SK-N-SH (cell line): ENCODE measurements around the gene NSUN7. TPM values are rescaled to one million over a fixed set of nuclear protein-coding genes. Genes with fewer than 3 reads are reported as not detected.

Experiments
- CTCF ChIA-PET: fragments of 300-600, 350-600 bp; formaldehyde crosslinking; extraction: SDS; loops from one replicate; lab custom pipeline; 2021; lab: Yijun Ruan, JAX
- POLR2A ChIA-PET: fragments of 350-600 bp; sonication (Branson Sonifier 250); formaldehyde crosslinking; extraction: SDS; loops from one replicate; lab custom pipeline; 2020; ENCODE audit warnings: antibody characterized with exemption, inconsistent platforms; lab: Yijun Ruan, JAX
- DNase-seq: peaks from one replicate; pipeline ENCODE4 v3.0.0; 2012
- H2AFZ ChIP-seq: fragments of 200-600 bp; sonication (generic); 2 replicates; pipeline ENCODE4 v1.8.1; 2016; ENCODE audit warnings: antibody characterized with exemption, mild to moderate bottlenecking, low read depth
- H3F3A ChIP-seq: fragments of 200-600 bp; sonication (generic); replicated peaks from 2 replicates; pipeline ENCODE3; 2016; ENCODE audit warnings: antibody characterized with exemption, mild to moderate bottlenecking; ENCODE audit not compliant: insufficient read depth
- H3K27ac ChIP-seq, 2 experiments: fragments of 200-500 bp in 1 of 2; fragments of 200-600 bp in 1 of 2; sonication (Bioruptor generic) in 1 of 2; sonication (generic), shearing (Covaris generic) in 1 of 2; 2 replicates each; pipeline versions ENCODE4 v1.5.1 to v1.6.1; 2014 to 2016; ENCODE audit warnings: low read depth in 2 of 2, inconsistent platforms in 1 of 2, low read length in 1 of 2, mild to moderate bottlenecking in 1 of 2, mixed read lengths in 1 of 2
- H3K27me3 ChIP-seq: fragments of 200-600 bp; sonication (generic), shearing (Covaris generic); 2 replicates; pipeline ENCODE4 v1.6.1; 2016; ENCODE audit warnings: mixed run types; ENCODE audit not compliant: insufficient read depth
- H3K36me3 ChIP-seq, 2 experiments: fragments of 200-500 bp in 1 of 2; fragments of 200-600 bp in 1 of 2; sonication (Bioruptor generic) in 1 of 2; sonication (generic) in 1 of 2; replicated peaks in 1 of 2; 2 replicates each; pipeline versions ENCODE3 to v1.5.1; 2014 to 2016; ENCODE audit warnings: low read length in 1 of 2, mild to moderate bottlenecking in 1 of 2; ENCODE audit not compliant: insufficient read depth in 2 of 2, control insufficient read depth in 1 of 2
- H3K4me1 ChIP-seq, 2 experiments: fragments of 200-500 bp in 1 of 2; fragments of 200-600 bp in 1 of 2; sonication (Bioruptor generic) in 1 of 2; sonication (generic), shearing (Covaris generic) in 1 of 2; 2 replicates each; pipeline versions ENCODE4 v1.5.1 to v1.6.1; 2014 to 2016; ENCODE audit warnings: low read depth in 1 of 2, low read length in 1 of 2, mixed run types in 1 of 2; ENCODE audit not compliant: insufficient read depth in 2 of 2, control insufficient read depth in 1 of 2
- H3K4me2 ChIP-seq: fragments of 200-600 bp; sonication (generic), shearing (Covaris generic); 2 replicates; pipeline ENCODE4 v1.6.1; 2017; ENCODE audit warnings: mixed run types
- H3K4me3 ChIP-seq, 2 experiments: fragments of 200-500 bp in 1 of 2; fragments of 200-600 bp in 1 of 2; sonication (Bioruptor generic) in 1 of 2; sonication (generic), shearing (Covaris generic) in 1 of 2; 2 replicates each; pipeline versions ENCODE4 v1.5.1 to v1.8.1; 2014 to 2016; ENCODE audit warnings: low read depth in 2 of 2, inconsistent platforms in 1 of 2, low read length in 1 of 2, mild to moderate bottlenecking in 1 of 2, mixed read lengths in 1 of 2, moderate library complexity in 1 of 2
- H3K79me2 ChIP-seq: fragments of 200-600 bp; sonication (generic); 2 replicates; pipeline ENCODE4 v1.8.1; 2017; ENCODE audit warnings: mild to moderate bottlenecking; ENCODE audit not compliant: insufficient read depth
- H3K9ac ChIP-seq: fragments of 200-600 bp; sonication (generic); 2 replicates; pipeline ENCODE4 v1.6.1; 2017; ENCODE audit warnings: mixed run types
- H3K9me2 ChIP-seq: fragments of 200-600 bp; sonication (generic); 2 replicates; pipeline ENCODE4 v1.6.1; 2017; ENCODE audit warnings: mixed run types
- H3K9me3 ChIP-seq: fragments of 200-600 bp; sonication (generic); 2 replicates; pipeline ENCODE4 v1.6.1; 2017; ENCODE audit warnings: mixed run types, mild to moderate bottlenecking, moderate library complexity
- H4K20me1 ChIP-seq: fragments of 200-600 bp; sonication (generic); 2 replicates; pipeline ENCODE4 v1.6.1; 2017; ENCODE audit warnings: mild to moderate bottlenecking, mixed run types; ENCODE audit not compliant: insufficient read depth
- CHD2 ChIP-seq: fragments of 150-350 bp; IDR thresholded peaks from 2 replicates; pipeline ENCODE4 v1.6.1; 2018; ENCODE audit warnings: low read length; ENCODE audit not compliant: partially characterized antibody
- ELF1 ChIP-seq: IDR thresholded peaks from 2 replicates; pipeline ENCODE4 v1.4.0; 2012
- FOSL2 ChIP-seq: IDR thresholded peaks from 2 replicates; pipeline ENCODE4 v1.4.0; 2012; ENCODE audit warnings: low read depth, mild to moderate bottlenecking, moderate library complexity, borderline replicate concordance
- FOXM1 ChIP-seq: IDR thresholded peaks from 2 replicates; pipeline ENCODE4 v1.4.0; 2012; ENCODE audit warnings: low read depth, mild to moderate bottlenecking
- JUND ChIP-seq: IDR thresholded peaks from 2 replicates; pipeline ENCODE4 v1.4.0; 2012
- MEF2A ChIP-seq: IDR thresholded peaks from 2 replicates; pipeline ENCODE4 v1.4.0; 2012; ENCODE audit warnings: low read depth, borderline replicate concordance
- NFIC ChIP-seq: IDR thresholded peaks from 2 replicates; pipeline ENCODE4 v1.4.0; 2012; ENCODE audit warnings: borderline replicate concordance
- RCOR1 ChIP-seq: fragments of 150-350 bp; IDR thresholded peaks from 2 replicates; pipeline ENCODE4 v1.6.1; 2017; ENCODE audit warnings: antibody characterized with exemption, low read length
- REST ChIP-seq: IDR thresholded peaks from 2 replicates; pipeline ENCODE4 v1.6.1; 2012; ENCODE audit warnings: mild to moderate bottlenecking, low read depth, low read length, moderate library complexity
- RXRA ChIP-seq: IDR thresholded peaks from 2 replicates; pipeline ENCODE4 v1.4.0; 2012; ENCODE audit warnings: low read depth, mild to moderate bottlenecking, borderline replicate concordance
- SMC3 ChIP-seq: IDR thresholded peaks from 2 replicates; pipeline ENCODE4 v1.6.1; 2012; ENCODE audit warnings: low read depth, low read length, improper control_type of control experiment
- TAF1 ChIP-seq: IDR thresholded peaks from 2 replicates; pipeline ENCODE4 v1.6.1; 2012; ENCODE audit warnings: low read depth, mild to moderate bottlenecking, low read length, moderate library complexity, borderline replicate concordance
- TCF12 ChIP-seq: IDR thresholded peaks from 2 replicates; pipeline ENCODE4 v1.4.0; 2012
- TEAD4 ChIP-seq: IDR thresholded peaks from 2 replicates; pipeline ENCODE4 v1.4.0; 2012; ENCODE audit warnings: mild to moderate bottlenecking, borderline replicate concordance; ENCODE audit not compliant: insufficient read depth
- USF2 ChIP-seq: fragments of 150-350 bp; IDR thresholded peaks from 2 replicates; pipeline ENCODE4 v1.6.1; 2017; ENCODE audit warnings: antibody characterized with exemption, low read length, low read depth, borderline replicate concordance
- WGBS: methylation state at CpG from one replicate; pipeline ENCODE4 v1.1.6; 2017; ENCODE audit warnings: low lambda C conversion rate; 5-methylcytosine and 5-hydroxymethylcytosine counted together
- polyA plus RNA-seq, 3 experiments: library from polyadenylated mRNA; depleted of rRNA; stranded (reverse); fragments of >200 nt; gene quantifications; 2 replicates each; pipeline ENCODE4 v1.2.3, GENCODE V29; 2012
- TF ChIP-seq, protein P1 (sequence below): IDR thresholded peaks from 2 replicates; pipeline ENCODE4; 2012
- TF ChIP-seq, protein P2 (sequence below): IDR thresholded peaks from 2 replicates; pipeline ENCODE4 v1.4.0; 2012; ENCODE audit warnings: low read depth, borderline replicate concordance

Gene NSUN7
- polyA plus RNA-seq, 1 of the 3 experiments (the other 2 are of a cell fraction), result 0.28 TPM

GRCh38 chr4:40826821-40827220 is 77.1 kb downstream of the NSUN7 start:
- no peaks in the 10 kb centered on the region for H3K9me3 ChIP-seq
- no peak overlapping the region for H2AFZ ChIP-seq
- H3K27me3 ChIP-seq, result no peaks in the 10 kb centered on the region
- no peaks in the 10 kb centered on the region for H3K9me2 ChIP-seq
- peaks cover 30 to 62% of the 10 kb centered on the region in 2 experiments for H3K36me3 ChIP-seq
- H4K20me1 ChIP-seq, result no peaks in the 10 kb centered on the region
- no peak overlapping the region for H3K4me2 ChIP-seq
- no peak for DNase-seq
- H3K4me1 ChIP-seq, result no peaks in the 10 kb centered on the region; a peak in 1 of 4 replicates
- H3K9ac ChIP-seq, result no peak overlapping the region
- POLR2A ChIA-PET, result no interaction called here
- TF ChIP-seq, protein P1, sequence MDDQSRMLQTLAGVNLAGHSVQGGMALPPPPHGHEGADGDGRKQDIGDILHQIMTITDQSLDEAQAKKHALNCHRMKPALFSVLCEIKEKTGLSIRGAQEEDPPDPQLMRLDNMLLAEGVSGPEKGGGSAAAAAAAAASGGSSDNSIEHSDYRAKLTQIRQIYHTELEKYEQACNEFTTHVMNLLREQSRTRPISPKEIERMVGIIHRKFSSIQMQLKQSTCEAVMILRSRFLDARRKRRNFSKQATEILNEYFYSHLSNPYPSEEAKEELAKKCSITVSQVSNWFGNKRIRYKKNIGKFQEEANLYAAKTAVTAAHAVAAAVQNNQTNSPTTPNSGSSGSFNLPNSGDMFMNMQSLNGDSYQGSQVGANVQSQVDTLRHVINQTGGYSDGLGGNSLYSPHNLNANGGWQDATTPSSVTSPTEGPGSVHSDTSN, result no peak
- TF ChIP-seq SMC3, result no peak
- no peak for TF ChIP-seq RCOR1
- TF ChIP-seq, protein P2, sequence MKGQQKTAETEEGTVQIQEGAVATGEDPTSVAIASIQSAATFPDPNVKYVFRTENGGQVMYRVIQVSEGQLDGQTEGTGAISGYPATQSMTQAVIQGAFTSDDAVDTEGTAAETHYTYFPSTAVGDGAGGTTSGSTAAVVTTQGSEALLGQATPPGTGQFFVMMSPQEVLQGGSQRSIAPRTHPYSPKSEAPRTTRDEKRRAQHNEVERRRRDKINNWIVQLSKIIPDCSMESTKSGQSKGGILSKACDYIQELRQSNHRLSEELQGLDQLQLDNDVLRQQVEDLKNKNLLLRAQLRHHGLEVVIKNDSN, result no peak
- TF ChIP-seq ELF1, result no peak
- no peak for TF ChIP-seq CHD2
- TF ChIP-seq JUND, result no peak
- TF ChIP-seq, all 33 proteins: peak for 0
- H3K79me2 ChIP-seq, result no peaks in the 10 kb centered on the region
- CTCF ChIA-PET, result interaction anchor here (0.7 to 1.7 kb wide), 2 partner anchors 10 to 81 kb away, joined by 3 read pairs; no protein-coding TSS in a partner anchor
- H3K4me3 ChIP-seq, result no peak overlapping the region
- 99% methylated on average over 5 of the region's 5 CpGs for WGBS
- H3F3A ChIP-seq, result no peaks in the 10 kb centered on the region
- no peak overlapping the region for H3K27ac ChIP-seq

DNA sequence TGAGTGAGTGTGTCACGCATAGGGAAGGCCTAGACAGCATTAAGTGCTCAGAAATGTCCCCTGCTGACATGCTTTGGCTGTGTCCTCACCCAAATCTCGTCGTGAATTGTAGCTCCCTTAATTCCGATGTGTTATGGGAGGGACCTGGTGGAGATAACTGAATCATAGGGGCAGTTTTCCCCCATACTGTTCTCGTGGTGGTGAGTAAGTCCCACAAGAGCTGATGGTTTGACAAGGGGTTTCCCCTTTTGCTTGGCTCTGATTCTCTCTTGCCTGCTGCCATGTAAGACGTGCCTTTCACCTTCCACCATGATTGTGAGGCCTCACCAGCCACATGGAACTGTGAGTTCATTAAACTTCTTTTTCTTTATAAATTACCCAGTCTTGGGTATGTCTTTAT is 78.0 kb downstream of the NSUN7 start:
- POLR2A ChIA-PET, result no interaction called here
- CTCF ChIA-PET, result interaction anchor here (0.6 to 1.7 kb wide), 4 partner anchors 9 to 383 kb away, joined by 3 to 4 read pairs (median 3); no protein-coding TSS in a partner anchor
- no peaks in the 10 kb centered on the region; a peak in 1 of 4 replicates for H3K4me1 ChIP-seq
- H3K36me3 ChIP-seq, result peaks cover 26 to 52% of the 10 kb centered on the region in 2 experiments
- no peak overlapping the region for H2AFZ ChIP-seq
- H3K9ac ChIP-seq, result no peak overlapping the region
- DNase-seq, result no peak
- no peaks in the 10 kb centered on the region for H3K27me3 ChIP-seq
- no peak for TF ChIP-seq SMC3
- H3K9me3 ChIP-seq, result no peaks in the 10 kb centered on the region
- no peaks in the 10 kb centered on the region for H3K9me2 ChIP-seq
- no peak overlapping the region for H3K27ac ChIP-seq
- H3K4me2 ChIP-seq, result no peak overlapping the region
- H3F3A ChIP-seq, result no peaks in the 10 kb centered on the region
- 93% methylated on average over 6 of the region's 6 CpGs for WGBS
- H3K79me2 ChIP-seq, result no peaks in the 10 kb centered on the region
- H3K4me3 ChIP-seq, result no peak overlapping the region
- no peaks in the 10 kb centered on the region for H4K20me1 ChIP-seq

DNA sequence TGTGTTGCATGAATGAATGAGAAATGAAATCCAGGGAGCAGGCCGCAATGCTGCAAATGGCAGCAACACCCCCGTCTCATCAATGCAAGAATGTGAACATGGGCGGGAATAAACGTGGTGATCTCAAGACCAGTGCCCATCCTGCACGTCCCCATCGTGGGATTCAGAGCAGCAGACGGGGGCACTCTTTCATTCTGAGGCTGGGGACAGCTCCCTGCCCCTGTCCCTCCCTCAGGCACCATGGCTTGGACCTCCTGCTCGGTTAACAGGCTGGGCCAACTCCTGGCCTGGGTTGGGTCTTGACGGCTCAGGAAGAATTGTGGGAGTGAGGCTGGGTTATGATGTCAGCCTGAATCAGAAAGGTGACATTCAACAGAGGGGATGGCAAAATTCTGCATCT is 78.9 kb downstream of the NSUN7 start:
- Histone ChIP-seq H3K79me2 (no peaks in the 10 kb centered on the region), H3K27ac (no peak overlapping the region), H4K20me1 (no peaks in the 10 kb centered on the region), H3K36me3 (peaks cover 30 to 52% of the 10 kb centered on the region in 2 experiments), H3K4me3 (no peak overlapping the region), H3F3A (no peaks in the 10 kb centered on the region), H3K9me3 (no peaks in the 10 kb centered on the region), H3K9me2 (no peaks in the 10 kb centered on the region), H3K27me3 (no peaks in the 10 kb centered on the region), H3K9ac (no peak overlapping the region), H3K4me2 (no peak overlapping the region), H2AFZ (no peak overlapping the region), H3K4me1 (no peaks in the 10 kb centered on the region; a peak in 1 of 4 replicates)
- POLR2A ChIA-PET, result no interaction called here
- DNase-seq, result no peak
- 100% methylated on average over 9 of the region's 9 CpGs for WGBS
- CTCF ChIA-PET, result interaction anchor here (0.6 to 3.9 kb wide), 4 partner anchors 12 to 382 kb away, joined by 3 to 22 read pairs (median 4); no protein-coding TSS in a partner anchor
- TF ChIP-seq TAF1, result no peak
- no peak for TF ChIP-seq TEAD4
- TF ChIP-seq JUND, result no peak
- TF ChIP-seq RCOR1, result no peak
- no peak for TF ChIP-seq FOXM1
- TF ChIP-seq RXRA, result no peak
- no peak for TF ChIP-seq NFIC
- TF ChIP-seq REST, result no peak
- no peak for TF ChIP-seq FOSL2
- TF ChIP-seq MEF2A, result no peak
- no peak for TF ChIP-seq USF2
- TF ChIP-seq TCF12, result no peak
